Natural killer cell (primary cell): ENCODE measurements around the gene MYOCD. TPM values are rescaled to one million over a fixed set of nuclear protein-coding genes. Genes with fewer than 3 reads are reported as not detected.

Experiments
- ATAC-seq, 3 donors: fragments of 150-1000 bp in 2 of 3; fragments of 200-7000 bp in 1 of 3; cut with Tn5 transposase; 1 replicate in 1 of 3; 2 replicates in 2 of 3; pipeline ENCODE4 v1.10.0; 2021; ENCODE audit warnings: mild to moderate bottlenecking in 2 of 3, moderate library complexity in 2 of 3
- DNase-seq, 2 donors: peaks; one replicate each; pipeline versions ENCODE4 v3.0.0 to v3.0.0-alpha.2; 2013 to 2021; ENCODE audit warnings: mixed read lengths in 1 of 2
- H3K27ac ChIP-seq: one replicate; pipeline ENCODE4 v1.5.1; 2013; ENCODE audit warnings: mild to moderate bottlenecking, low read length
- H3K27me3 ChIP-seq: one replicate; pipeline ENCODE4 v1.6.1; 2013; ENCODE audit warnings: low read length; ENCODE audit not compliant: control insufficient read depth, insufficient read depth
- H3K36me3 ChIP-seq: one replicate; pipeline ENCODE4 v1.6.1; 2013; ENCODE audit warnings: low read length; ENCODE audit not compliant: control insufficient read depth, insufficient read depth
- H3K4me1 ChIP-seq: one replicate; pipeline ENCODE4 v1.6.1; 2013; ENCODE audit warnings: low read length; ENCODE audit not compliant: control insufficient read depth, insufficient read depth
- H3K4me3 ChIP-seq: one replicate; pipeline ENCODE4 v1.5.1; 2013; ENCODE audit warnings: low read length
- H3K9me3 ChIP-seq: one replicate; pipeline ENCODE4 v1.6.1; 2013; ENCODE audit warnings: low read length; ENCODE audit not compliant: control insufficient read depth, insufficient read depth
- H3K27ac Mint-ChIP-seq, 2 donors: one replicate each; pipeline ENCODE4 v1.8.0; 2022; ENCODE audit warnings: mild to moderate bottlenecking in 2 of 2, mixed read lengths in 2 of 2, moderate library complexity in 1 of 2
- H3K27me3 Mint-ChIP-seq, 2 donors: one replicate each; pipeline ENCODE4 v1.8.0; 2022; ENCODE audit warnings: low read depth in 2 of 2, mixed read lengths in 2 of 2
- H3K36me3 Mint-ChIP-seq: one replicate; pipeline ENCODE4 v1.8.0; 2022; ENCODE audit warnings: mixed read lengths
- H3K4me1 Mint-ChIP-seq, 2 donors: one replicate each; pipeline ENCODE4 v1.8.0; 2022; ENCODE audit warnings: mixed read lengths in 2 of 2
- H3K4me3 Mint-ChIP-seq: one replicate; pipeline ENCODE4 v1.8.0; 2022; ENCODE audit warnings: mild to moderate bottlenecking, moderate library complexity, mixed read lengths
- H3K9me3 Mint-ChIP-seq, 2 donors: one replicate each; pipeline ENCODE4 v1.8.0; 2022; ENCODE audit warnings: mixed read lengths in 2 of 2
- CTCF ChIP-seq: fragments of 200-600 bp; IDR thresholded peaks from one replicate; pipeline ENCODE4 v1.8.0; 2022; ENCODE audit warnings: antibody characterized with exemption
- WGBS: methylation state at CpG from one replicate; pipeline ENCODE4 v1.1.7; 2013; ENCODE audit warnings: missing lambda C conversion rate; ENCODE audit not compliant: insufficient coverage; 5-methylcytosine and 5-hydroxymethylcytosine counted together
- intact Hi-C: fragments of 100-400 bp; cut with micrococcal nuclease; formaldehyde crosslinking; loops from one replicate; pipeline ENCODE4 v1.14.2; 2022
- total RNA-seq, 4 donors: library from RNA; stranded (reverse); fragments of 120-200 nt in 1 of 4; gene quantifications; one replicate each; pipeline versions ENCODE4 v1.2.3 to v1.2.4, GENCODE V29; 2013 to 2022

MYOCD gene
- total RNA-seq, 3 donors from 2014 or later (not counting 1 experiment from before 2014, with no cell fraction given) = not detected

GRCh38 chr17:12666718-12667117 is 1.0 kb downstream of the MYOCD start:
- Mint-ChIP-seq H3K27ac (no peak overlapping the region), H3K36me3 (peaks cover 9% of the 10 kb centered on the region), H3K27me3 (peaks cover 34 to 49% of the 10 kb centered on the region in 2 donors), H3K9me3 (peaks cover 0 to 2% of the 10 kb centered on the region in 2 donors), H3K4me1 (no peaks in the 10 kb centered on the region), H3K4me3 (no peak overlapping the region)
- H3K27ac ChIP-seq = no peak overlapping the region
- no peak for ATAC-seq
- TF ChIP-seq CTCF = no peak
- no peak overlapping the region for H3K4me3 ChIP-seq
- intact Hi-C loops = no loop called here
- no peaks in the 10 kb centered on the region for H3K9me3 ChIP-seq
- WGBS = 85% methylated on average over 6 of the region's 6 CpGs
- H3K27me3 ChIP-seq = peaks cover 7% of the 10 kb centered on the region
- no peak for DNase-seq
- no peaks in the 10 kb centered on the region for H3K36me3 ChIP-seq
- H3K4me1 ChIP-seq = no peaks in the 10 kb centered on the region

GRCh38 chr17:12667299-12667958 is 1.7 kb downstream of the MYOCD start:
- Histone ChIP-seq H3K9me3 (no peaks in the 10 kb centered on the region), H3K27ac (no peak overlapping the region), H3K4me1 (no peaks in the 10 kb centered on the region), H3K4me3 (no peak overlapping the region), H3K27me3 (peaks cover 7% of the 10 kb centered on the region), H3K36me3 (no peaks in the 10 kb centered on the region)
- no peaks in the 10 kb centered on the region for H3K4me1 Mint-ChIP-seq
- TF ChIP-seq CTCF = no peak
- DNase-seq (no peak), ATAC-seq (no peak)
- H3K4me3 Mint-ChIP-seq = no peak overlapping the region
- 34% methylated on average over 7 of the region's 9 CpGs for WGBS
- H3K27ac Mint-ChIP-seq = no peak overlapping the region
- intact Hi-C loops = no loop called here
- H3K9me3 Mint-ChIP-seq = peaks cover 0 to 2% of the 10 kb centered on the region in 2 donors
- H3K36me3 Mint-ChIP-seq = peaks cover 9% of the 10 kb centered on the region
- peaks cover 34 to 45% of the 10 kb centered on the region in 2 donors for H3K27me3 Mint-ChIP-seq

DNA sequence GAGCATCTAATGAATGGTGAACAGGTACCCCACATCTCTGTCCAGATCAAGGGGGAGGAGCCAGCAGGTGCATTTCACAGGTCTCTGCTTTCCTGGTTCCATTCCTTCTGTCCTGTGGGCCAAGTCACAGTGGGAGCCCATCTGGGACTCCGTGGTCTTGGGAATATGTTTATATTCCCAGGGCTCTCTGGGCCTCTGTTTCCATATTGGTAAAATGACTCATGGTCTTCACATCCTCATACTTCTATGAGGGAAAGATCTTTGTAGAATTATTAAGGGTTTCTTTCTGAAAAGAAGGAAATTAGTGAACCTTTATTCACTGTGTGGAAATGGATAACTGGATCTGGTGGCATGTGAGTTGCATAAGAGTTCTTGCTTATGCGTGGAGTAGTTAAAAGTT is 6.2 kb downstream of the MYOCD start:
- Mint-ChIP-seq H3K4me1 (no peaks in the 10 kb centered on the region), H3K9me3 (peaks cover 0 to 2% of the 10 kb centered on the region in 2 donors), H3K27ac (no peak overlapping the region), H3K4me3 (no peak overlapping the region), H3K36me3 (no peaks in the 10 kb centered on the region), H3K27me3 (peaks cover 6 to 16% of the 10 kb centered on the region in 2 donors)
- no peak for TF ChIP-seq CTCF
- no peak for DNase-seq
- H3K27ac ChIP-seq = no peak overlapping the region
- no peaks in the 10 kb centered on the region for H3K27me3 ChIP-seq
- H3K4me3 ChIP-seq = no peak overlapping the region
- no peaks in the 10 kb centered on the region for H3K4me1 ChIP-seq
- H3K9me3 ChIP-seq = no peaks in the 10 kb centered on the region
- ATAC-seq = no peak
- intact Hi-C loops = no loop called here
- no peaks in the 10 kb centered on the region for H3K36me3 ChIP-seq
- WGBS = 71% methylated on average over 1 of the region's 2 CpGs

GRCh38 chr17:12672947-12673346 is 7.3 kb downstream of the MYOCD start:
- intact Hi-C loops = no loop called here
- no peak for DNase-seq
- Mint-ChIP-seq H3K36me3 (no peaks in the 10 kb centered on the region), H3K4me1 (no peaks in the 10 kb centered on the region), H3K27ac (no peak overlapping the region), H3K4me3 (no peak overlapping the region), H3K27me3 (peaks cover 3 to 5% of the 10 kb centered on the region in 2 donors), H3K9me3 (peaks cover 0 to 2% of the 10 kb centered on the region in 2 donors)
- no peak for ATAC-seq
- whole genome bisulfite sequencing = 69% methylated on average over 2 of the region's 2 CpGs
- no peak overlapping the region for H3K4me3 ChIP-seq
- TF ChIP-seq CTCF = no peak
- no peaks in the 10 kb centered on the region for H3K36me3 ChIP-seq
- no peaks in the 10 kb centered on the region for H3K27me3 ChIP-seq
- no peaks in the 10 kb centered on the region for H3K4me1 ChIP-seq
- H3K9me3 ChIP-seq = no peaks in the 10 kb centered on the region
- no peak overlapping the region for H3K27ac ChIP-seq
